ENCODE measurements around the gene NEURL1.
A peak's percentile ranks its signal among the peaks of the same experiment; 100 is the strongest.

- TF ChIP-seq, protein P1, sequence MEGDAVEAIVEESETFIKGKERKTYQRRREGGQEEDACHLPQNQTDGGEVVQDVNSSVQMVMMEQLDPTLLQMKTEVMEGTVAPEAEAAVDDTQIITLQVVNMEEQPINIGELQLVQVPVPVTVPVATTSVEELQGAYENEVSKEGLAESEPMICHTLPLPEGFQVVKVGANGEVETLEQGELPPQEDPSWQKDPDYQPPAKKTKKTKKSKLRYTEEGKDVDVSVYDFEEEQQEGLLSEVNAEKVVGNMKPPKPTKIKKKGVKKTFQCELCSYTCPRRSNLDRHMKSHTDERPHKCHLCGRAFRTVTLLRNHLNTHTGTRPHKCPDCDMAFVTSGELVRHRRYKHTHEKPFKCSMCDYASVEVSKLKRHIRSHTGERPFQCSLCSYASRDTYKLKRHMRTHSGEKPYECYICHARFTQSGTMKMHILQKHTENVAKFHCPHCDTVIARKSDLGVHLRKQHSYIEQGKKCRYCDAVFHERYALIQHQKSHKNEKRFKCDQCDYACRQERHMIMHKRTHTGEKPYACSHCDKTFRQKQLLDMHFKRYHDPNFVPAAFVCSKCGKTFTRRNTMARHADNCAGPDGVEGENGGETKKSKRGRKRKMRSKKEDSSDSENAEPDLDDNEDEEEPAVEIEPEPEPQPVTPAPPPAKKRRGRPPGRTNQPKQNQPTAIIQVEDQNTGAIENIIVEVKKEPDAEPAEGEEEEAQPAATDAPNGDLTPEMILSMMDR (IDR thresholded peaks at IDR 0.05; ENCODE audit: insufficient read depth, low read length, poor library complexity, severe bottlenecking), result peak; percentile 52
- TF ChIP-seq EZH2phosphoT487 (conservative IDR thresholded peaks at IDR 0.05; ENCODE audit: low read length), result no peak
Observed at GRCh38 chr10:103592186-103593021, 98.9 kb downstream of the NEURL1 start.
